T-helper 2 cell (primary cell): ENCODE data around the gene CUBN.

Source experiments
- DNase-seq, 5 experiments: peaks; one replicate each; pipeline versions ENCODE4 v3.0.0 to v3.0.0-alpha.2; 2012 to 2022

CUBN gene

DNA sequence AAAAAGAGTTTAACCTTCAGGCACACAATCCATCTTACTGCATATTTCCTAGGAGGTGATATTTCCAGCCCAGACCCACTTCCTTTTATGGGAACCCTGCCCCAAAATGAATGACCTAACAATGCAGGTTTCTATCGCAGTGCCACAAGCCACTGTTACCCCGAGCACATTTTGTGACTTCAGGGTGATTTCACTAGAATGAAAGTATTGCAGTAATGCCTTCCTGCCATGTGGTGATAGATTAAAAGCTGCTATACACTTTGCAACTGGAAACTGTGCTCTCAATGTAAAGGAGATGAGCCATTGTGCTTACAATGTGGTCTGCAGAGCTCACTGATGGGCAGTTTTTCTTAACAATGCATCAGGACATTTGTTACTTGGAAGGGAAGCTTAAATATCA is 221.9 kb downstream of the CUBN start:
- DNase-seq = no peak

DNA sequence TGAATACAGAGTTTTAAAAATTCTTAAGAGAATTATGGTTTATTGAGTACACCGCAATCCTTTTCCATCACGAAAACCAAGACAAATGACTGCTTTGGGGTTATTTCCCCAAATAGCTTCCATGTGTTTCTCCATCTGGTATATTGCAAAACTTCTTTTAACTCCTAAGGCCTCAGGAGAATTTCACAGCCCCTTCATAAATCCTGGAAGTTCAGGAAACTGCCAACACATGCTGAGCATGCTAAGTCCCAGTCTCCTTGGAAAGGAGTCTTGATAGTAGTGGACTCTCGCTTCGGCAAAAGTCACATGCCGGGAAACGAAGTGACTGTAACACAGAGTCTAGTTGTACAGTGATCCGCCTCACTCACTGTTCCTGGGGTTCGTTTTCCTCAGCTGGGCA is 224.3 kb downstream of the CUBN start:
- DNase-seq = no peak

DNA sequence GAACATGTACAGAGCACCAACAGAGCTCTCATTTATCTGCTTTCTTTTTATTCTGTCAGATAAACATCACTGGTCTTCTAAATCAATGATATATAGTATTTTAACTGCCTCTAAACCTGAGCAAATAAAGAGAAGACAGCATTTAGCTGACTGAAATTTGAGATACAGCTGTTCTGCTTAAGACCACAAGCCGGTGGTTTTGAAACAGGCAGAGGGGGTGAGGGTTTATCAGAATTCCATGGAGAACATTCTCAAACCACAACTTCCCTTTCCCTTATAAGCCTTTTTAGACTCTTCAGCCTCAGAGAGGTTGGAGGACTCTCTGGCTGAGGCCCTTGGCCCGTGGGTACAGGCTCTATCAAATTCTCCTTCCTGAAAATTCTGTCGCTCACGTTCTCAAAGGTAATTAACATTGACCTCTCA is 225.0 kb downstream of the CUBN start:
- no peak for DNase-seq

DNA sequence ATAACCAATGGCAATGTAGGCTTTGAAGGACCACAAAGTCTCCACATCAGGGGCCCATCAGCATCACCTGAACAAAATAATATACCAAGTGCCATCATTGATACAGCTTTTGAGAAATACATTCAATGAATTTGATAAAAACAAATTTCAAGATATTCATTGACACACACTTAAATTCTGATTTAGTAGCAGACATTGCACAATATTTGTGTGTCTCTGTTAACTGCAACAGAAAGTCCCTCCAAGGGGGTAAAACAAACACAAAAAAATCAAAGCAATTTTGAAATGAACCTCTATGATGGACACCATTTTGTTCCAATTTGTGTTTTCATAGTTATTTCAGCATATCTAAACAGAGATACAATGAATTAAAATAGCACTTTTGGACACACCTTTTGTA is 225.6 kb downstream of the CUBN start:
- DNase-seq = no peak

DNA sequence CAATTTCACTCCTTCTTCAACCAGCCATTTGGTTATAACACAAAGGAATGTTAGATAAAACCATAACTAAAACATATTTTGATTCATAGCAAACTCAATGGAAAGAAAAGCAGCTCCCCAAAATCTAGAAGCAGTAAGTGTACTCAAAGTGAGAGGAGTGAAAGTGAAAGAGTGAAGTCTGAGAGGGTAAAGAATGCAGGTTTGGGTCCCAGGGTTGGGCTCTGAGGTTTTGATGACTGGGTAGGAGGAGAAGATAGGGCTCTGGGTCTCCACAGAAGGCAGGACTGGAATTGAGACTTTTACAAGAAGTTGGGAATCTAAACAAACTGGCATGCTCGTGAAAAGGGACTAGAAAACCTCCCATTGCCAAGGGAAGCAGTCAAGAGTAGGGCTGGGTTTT is 227.0 kb downstream of the CUBN start:
- DNase-seq = peak in 1 of 5 experiments; percentile 56

DNA sequence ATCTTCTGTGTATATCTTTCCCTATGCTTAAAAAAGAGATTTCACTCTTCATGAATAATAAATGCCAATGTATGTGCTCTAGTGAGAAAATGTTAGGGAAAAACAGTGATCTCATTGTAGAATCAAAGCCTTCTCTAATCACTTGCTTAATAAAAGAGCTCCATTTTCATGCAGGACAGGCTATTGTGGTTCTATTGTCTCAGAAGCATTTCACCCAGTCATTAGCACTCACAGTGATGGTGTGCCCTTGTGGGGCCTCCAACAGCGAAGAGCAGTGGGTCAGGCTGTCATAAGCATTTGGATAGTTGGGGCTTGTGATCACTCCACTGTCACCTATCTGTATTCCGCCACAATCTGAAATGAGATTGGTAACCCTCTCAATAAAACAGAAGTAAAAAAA is 228.5 kb downstream of the CUBN start:
- no peak for DNase-seq

DNA sequence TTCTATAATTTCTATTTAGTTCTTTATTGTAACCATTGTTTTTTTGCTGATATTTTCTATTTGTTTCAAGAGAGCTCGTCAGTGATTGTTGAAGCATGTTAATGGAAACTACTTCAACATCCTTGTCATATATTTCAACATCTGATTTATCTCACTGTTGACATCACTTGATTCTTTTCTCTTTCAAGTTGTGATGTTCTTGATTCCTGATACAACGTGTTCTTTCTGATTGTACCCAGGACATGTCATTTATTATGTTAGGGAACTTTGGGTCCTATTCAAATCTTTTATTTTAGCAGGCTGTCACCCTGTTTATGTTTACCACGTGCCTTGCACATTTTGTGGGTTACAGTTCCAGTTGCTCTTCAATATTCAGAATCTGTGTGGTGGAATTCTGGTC is 232.6 kb downstream of the CUBN start:
- DNase-seq = no peak

DNA sequence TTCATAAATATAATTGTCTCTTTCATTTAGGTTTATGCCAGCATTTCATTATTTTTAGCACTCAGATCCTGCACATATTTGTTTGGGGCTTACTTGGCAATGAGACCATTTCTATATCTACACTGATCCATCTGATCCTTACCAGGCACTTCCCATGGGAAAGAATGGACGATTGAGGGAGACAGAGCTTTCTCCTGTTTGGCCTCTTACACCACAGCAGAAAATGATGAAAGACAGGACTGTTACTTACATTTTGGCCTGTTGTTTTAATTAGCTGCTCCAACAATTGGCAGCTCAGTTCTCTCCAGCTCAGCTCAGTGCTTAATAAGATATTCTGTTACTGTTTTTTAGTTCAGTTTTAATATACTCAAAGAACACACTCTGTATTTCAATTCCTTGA is 234.8 kb downstream of the CUBN start:
- no peak for DNase-seq

DNA sequence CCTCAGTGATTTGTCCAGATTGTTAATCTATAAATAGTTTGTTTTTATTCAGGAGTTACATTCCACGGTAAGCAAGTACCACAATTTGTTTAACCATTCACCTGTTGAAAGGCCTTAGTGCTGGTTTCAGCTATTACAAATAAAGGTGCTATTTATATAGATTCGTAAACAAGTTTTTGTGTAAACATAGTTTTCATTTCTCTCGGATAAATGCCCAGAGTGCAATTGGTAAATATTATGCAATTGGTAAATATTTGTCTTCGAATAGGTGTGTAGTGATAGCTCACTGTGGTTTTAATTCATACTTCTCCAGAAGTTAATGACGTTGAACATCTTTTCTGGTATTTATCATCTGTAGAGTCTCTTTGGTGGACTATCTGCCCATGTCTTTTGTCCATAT is 235.9 kb downstream of the CUBN start:
- DNase-seq = no peak

DNA sequence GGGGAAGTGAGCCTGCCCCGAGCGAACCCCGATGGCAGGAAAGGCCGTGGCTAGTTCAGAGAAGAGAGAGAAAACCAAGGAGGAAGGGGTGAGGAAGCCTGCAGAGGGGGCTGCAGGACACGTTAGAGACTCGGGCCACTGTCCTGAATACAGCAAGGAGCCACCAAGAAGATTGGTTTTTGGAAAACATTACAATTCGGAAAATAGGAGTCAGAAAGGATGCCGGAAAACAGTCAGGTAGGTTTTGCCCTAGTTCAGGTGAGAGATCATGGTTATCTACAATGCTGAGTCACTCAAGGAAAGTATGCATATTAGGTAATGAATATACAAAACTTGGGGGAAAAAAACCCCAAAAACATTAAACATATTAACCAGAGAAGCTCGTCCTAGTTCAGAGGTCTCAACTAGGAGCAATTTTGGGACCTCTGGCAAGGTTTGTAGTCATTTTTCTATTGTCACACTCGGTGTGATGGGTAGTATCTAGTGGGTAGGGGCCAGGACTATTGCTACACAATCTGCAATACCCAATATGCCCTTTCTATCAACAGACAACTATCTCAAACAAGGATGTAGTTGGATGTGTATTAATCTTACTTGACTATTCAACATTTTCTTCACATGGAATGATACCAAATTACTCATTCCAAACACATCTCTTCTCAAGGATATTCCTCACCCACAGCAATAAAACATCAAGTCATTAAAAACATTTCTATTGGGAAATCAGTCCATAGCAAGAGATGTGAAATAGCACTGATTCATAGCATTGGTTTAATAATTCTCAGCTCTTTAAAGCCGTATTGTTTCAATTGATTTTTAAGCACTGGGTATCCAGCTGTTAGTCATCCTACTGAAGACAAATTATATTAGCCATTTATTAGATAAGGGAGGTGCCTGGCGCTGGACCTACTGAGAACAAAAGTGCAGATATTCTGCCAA is 238.0 kb downstream of the CUBN start:
- DNase-seq = peak in 3 of 5 experiments; percentile 1 to 51 (median 25)

DNA sequence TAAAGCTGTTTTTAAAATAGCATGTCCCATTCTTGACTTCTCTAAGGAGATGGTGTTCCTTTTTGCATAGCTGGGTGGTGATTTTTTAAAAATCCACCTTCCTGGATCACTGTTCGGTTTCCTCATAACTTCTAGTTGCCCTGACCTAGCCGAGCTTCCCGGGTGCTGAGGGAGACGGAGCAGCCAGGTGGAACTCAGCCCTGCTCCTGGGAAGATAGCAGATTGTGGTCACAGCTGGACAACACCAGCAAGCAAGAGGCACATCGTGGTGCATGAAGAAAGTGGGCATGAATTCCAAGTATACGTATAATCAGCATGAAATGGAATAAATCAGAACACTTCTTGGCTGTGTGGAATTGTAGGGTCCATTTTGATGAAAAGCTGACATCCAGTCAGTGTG is 238.9 kb downstream of the CUBN start:
- no peak for DNase-seq

DNA sequence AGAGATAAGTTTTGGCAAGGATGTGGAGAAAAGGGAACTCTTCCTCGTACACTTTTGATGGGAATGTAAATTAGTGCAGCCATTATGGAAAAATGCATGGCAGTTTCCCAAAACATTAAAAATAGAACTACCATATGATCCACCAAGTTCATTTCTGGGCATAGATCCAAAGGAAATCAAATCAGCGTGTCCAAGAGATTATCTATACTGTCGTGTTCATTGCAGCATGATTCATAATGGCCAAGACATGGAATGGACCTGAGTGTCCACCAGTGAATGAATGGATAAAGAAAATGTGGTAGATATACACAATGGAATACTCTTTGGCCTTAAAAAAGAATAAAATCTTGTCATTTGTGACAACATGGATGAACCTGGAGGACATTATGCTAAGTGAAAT is 242.0 kb downstream of the CUBN start:
- no peak for DNase-seq

DNA sequence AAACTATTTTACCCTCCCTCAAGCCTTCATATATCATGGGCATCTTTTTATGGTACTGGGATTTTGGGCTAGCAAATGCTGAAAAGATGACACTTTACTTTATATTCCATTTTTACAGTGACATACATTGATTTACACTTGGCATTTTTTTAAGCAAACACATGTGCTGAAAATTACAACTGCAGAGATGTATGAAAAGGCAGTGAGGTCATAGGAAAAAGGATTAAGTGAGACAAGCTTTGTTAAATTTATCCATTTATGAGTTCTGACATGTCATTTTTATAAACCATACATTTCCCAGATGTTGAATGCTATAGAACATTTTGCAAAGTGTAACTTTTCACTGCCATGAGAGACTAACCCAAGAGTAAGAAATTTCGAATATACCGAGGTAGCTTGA is 243.6 kb downstream of the CUBN start:
- DNase-seq = no peak

DNA sequence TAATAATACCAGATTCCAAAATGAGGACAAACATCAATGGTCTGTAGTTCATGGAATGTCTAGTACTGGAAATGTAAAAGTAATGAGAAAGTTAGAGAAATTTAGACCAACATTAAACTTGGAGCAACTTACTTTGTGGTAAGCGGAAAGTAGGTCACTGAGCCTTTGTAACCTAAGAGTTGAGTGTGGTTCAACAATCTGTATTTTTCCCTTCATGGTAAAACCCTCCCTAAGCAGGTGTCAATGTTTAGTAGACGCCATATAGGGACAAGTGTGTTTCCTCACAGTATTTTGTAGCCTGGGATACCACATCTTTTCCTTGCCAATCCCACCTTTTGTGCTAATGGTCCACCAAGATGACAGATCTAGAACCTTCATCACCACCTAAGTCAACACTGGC is 245.1 kb downstream of the CUBN start:
- no peak for DNase-seq

DNA sequence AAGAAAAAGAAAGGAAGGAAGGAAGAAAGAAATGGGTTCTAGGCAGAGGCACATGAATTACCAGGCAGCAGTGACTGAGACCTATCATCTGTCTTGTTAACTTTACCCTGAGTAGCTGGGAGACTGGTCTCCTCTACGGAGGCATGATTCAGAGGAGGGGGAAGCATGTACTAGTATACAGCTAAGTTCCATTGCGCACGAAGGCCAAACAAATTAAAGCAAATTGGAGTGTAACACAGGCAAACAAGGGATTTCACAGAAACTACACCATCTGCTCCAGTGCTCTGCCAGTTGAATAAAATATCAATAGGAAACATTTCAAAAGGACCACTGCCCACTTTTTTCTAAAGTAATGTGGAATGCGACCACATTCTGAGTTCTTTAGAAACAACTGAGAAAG is 246.5 kb downstream of the CUBN start:
- DNase-seq = no peak

DNA sequence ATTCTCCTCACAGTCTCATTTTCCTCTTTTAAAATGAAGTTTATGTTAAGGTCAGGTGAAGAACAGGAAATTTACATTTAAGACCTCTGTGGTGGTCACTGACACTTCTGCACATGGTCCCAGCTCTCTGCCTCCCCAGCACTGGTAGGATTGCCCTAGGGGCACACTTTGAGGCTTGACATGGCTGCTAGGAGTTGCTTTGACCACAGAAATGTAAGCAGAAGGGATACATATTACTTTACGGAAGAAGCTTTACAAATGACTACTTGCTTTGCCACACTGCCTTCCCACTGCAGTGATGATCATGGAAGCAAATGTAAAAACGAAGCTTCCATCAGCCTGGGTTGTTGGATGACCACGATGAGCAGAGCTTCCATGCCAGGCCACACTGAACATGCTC is 259.3 kb downstream of the CUBN start:
- no peak for DNase-seq

DNA sequence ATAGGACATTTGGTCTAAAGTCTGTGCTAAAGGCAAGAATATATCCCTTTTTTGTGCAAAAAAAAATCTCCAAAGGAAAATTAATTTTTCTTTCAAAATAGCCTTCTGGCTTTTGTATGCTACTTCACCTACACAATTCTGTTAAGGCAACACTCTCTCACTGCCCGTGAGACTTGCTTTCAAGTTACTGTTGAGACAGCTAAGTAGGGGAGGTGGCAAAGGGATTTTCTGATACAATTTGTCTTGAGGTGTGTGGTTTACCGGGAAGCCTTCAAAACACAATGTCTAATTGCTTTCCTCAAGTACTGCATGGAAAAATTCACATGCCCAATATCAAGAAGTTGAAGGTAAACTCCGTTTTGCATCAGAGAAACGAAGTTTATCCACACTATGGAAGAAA is 261.6 kb downstream of the CUBN start:
- no peak for DNase-seq

DNA sequence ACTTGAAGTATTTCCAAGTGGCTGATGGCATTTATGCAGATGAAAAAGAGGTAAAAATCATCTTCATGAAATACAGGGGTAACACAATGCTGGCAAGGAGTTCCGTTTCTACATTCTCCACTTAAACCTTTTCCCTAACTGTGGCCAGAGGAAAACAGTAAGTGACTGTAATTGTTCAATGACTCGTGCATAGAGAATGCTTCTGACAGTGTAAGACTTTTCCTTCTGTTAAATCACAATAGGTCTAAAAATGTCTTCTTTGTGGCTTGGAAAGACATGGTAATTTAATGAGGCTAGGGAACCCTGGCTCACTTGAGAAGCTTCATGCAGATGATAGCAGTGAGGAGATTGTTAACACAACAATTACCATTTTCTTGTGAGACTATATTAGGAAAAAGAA is 262.1 kb downstream of the CUBN start:
- DNase-seq = no peak

DNA sequence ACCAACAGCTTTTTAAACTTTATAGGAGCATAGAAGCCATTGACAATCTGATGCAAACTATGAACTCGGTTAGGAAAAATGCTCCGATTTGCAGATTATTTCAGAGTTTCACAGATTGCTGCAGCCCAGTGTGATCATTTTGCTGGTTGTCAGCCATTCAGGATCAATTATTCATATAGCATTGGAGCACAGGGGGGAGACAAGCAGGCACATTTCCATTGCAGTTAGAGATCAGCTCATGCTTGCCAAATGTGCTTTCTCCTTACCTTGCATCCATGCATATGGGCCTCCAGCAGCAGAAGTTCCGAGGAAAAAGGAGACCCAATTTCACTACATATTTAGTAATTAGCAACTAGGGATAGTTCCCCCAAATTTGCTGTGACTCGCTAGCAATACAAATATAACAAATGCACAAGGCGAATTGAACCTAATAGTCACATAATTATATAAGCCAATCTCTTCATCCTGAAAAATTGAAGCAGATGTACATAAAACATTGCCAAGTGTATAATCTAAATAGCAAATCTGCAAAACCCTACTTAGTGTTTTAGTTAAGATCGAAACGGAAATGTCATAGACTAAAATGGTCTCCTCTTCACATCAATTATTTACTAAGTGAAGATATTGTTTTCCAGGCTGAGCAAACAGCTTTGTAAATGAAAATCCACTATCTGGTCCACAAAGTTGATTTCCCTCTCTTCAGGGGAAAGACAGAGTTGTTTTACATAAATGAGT is 262.9 kb downstream of the CUBN start:
- DNase-seq = no peak

DNA sequence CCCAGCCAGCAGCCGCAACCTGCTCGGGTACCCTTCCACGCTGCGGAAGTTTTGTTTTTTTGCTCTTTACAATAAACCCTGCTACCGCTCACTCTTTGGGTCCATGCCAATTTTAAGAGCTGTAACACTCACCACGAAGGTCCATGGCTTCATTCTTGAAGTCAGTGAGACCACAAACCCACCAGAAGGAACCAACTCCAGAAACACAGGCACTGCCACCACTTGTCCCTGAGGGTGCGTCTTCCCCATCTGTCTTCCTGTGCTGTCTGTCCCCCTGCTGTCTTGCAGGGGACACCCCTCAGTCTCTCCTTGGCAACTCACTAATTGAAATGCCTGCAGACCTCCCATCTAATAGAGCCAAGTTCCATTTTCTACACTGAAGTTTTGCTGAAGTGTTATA is 263.8 kb downstream of the CUBN start:
- no peak for DNase-seq

DNA sequence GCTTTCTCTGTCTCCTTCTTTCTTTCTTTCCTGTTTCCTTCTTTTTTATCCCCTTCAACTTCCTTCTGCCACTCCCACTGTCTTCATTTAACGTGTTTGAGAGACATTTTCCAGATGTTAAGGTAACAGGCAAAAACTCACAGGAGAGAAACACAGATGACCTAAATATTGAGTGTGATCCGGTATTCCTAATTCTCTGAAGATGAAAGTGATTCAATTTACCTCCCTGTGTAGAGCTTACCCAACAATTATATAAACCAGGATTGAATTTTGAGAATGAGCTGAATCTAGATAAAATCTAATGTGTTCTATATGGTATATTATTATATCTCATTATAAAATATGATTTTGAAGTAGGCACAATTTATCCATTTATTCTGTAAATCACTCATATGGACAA is 265.8 kb downstream of the CUBN start:
- DNase-seq = no peak

DNA sequence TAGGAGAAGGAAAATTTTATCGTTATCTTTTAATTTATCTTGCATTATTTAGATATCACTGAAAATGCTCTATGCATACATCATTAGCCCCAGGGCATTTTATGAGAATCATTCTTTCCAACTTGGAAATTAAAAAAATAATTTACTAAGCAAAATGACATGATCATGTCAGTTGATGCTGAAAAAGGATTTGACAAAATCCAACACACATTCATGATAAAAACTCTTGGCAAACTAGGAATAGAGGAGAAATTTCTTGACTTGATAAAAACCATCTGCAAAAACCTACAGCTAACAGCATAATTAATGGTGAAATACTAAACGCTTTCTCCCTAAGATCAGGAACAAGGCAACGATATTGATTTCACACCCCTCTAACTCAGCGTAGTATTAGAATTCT is 272.2 kb downstream of the CUBN start:
- DNase-seq = no peak

DNA sequence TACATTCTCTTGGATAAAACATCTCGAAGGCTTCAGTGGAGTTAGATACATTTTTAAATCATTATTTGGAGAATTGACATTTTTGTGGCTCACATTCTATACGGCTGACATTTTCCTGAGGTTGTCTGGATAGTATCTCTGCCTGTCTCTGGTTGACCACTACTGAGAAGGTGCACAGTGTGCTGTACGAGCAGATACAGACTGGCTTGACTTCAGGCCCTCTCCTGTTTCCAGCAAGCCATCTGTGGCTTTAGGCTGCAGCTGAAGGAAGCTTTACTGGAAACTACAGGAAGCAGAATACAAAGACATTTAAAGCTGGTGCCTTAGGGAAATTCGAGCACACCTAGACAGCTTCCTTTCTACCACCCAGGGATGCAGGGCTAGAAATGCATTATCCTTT is 273.0 kb downstream of the CUBN start:
- no peak for DNase-seq

DNA sequence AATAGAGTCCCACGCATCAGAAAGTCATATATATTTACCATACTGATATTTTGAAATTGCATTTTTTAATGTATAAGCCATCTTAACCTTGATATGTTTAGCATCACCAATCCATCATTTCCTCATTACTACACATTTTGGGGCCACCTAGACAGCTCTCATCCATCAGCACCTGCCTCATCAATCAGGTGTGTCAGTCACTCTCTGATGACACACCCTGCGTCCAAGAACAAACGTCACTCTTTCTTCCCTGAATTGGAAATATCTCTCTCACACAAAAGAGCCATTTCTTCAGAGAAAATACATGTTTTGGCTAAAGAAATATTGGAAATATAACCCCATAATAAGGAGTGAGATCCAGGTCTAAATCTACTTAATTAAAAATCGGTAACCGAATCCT is 273.5 kb downstream of the CUBN start:
- DNase-seq = no peak
